GM06990 (cell line): ENCODE results near the gene GLYATL1B.
"Not testable (repeated sequence)": the region's sequence is repeated elsewhere in the genome, so short reads cannot be mapped to it uniquely, and the experiment has no call there.

Experiments used
- DNase-seq: peaks from one replicate; pipeline ENCODE4 v3.0.0-alpha.2; 2011; ENCODE audit not compliant: insufficient read length; ENCODE audit errors: extremely low read depth
- H3K27me3 ChIP-seq: replicated peaks from 2 replicates; pipeline ENCODE4 v1.6.0; 2011; ENCODE audit warnings: low read length; ENCODE audit not compliant: control insufficient read depth, insufficient read depth
- H3K36me3 ChIP-seq: 2 replicates; pipeline ENCODE4 v1.5.1; 2011; ENCODE audit warnings: low read length; ENCODE audit not compliant: control insufficient read depth, insufficient read depth
- H3K4me3 ChIP-seq: replicated peaks from 2 replicates; pipeline ENCODE4 v1.5.1; 2011; ENCODE audit warnings: low read depth, mild to moderate bottlenecking, control low read depth, low read length
- CTCF ChIP-seq: IDR thresholded peaks from 2 replicates; pipeline ENCODE4 v1.5.1; 2011; ENCODE audit warnings: low read length, control low read depth, mild to moderate bottlenecking, inconsistent platforms; ENCODE audit not compliant: insufficient read depth, poor library complexity, severe bottlenecking

GLYATL1B gene

DNA sequence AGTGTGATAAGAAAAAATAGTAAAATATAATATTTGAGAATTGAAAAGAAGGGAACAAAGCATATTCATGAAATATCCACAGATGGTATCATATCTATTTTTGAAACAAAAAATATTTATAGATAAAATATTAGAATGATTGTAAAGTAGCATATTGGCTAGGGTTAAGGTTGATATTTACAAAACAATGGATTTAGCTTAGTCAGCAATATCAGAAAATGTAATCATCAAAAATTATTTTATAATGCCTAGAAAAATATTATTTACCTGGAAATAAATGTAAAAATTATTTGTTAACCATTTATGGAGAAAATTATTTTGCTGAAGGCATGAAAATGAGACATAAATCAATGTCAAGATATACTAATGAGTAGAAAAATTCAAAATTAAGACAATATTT lies 33.7 kb downstream of the GLYATL1B start:
- no peak for DNase-seq
- no peak for TF ChIP-seq CTCF
- Histone ChIP-seq H3K36me3 (peaks cover 8% of the 10 kb centered on the region), H3K27me3 (no peaks in the 10 kb centered on the region), H3K4me3 (no peak overlapping the region)

- TF ChIP-seq CTCF: peak; percentile 99
- Histone ChIP-seq H3K36me3 (no peaks in the 10 kb centered on the region; the same call in 1 of the 2 replicates), H3K27me3 (no peaks in the 10 kb centered on the region), H3K4me3 (no peak overlapping the region)
- peak; percentile 83 for DNase-seq
Observed at GRCh38 chr11:59135648-59136461, 49.7 kb downstream of the GLYATL1B start.

GRCh38 chr11:59136551-59136950 lies 50.4 kb downstream of the GLYATL1B start:
- H3K27me3 ChIP-seq, DNase-seq, H3K4me3 ChIP-seq, H3K36me3 ChIP-seq: not testable (repeated sequence)

DNA sequence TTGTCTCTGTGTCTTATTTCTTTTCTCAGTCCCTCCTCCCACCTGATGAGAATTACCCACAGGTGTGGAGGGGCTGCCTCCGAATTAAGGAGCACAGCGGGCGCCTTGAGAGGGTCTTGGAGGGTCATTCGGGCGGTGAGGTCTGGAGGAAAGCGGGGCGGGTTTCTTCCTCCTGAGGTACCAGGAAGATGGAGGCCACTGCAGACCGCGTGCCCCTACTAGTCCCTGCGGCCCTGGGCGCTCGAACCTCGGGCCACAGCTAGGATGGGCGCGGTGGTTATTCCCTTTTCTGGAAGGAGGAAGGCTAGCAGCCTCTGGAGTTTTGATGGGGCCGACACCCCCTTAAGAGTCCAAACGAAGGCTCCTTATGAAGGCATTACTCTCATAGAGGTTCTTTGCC lies 51.1 kb downstream of the GLYATL1B start:
- no peaks in the 10 kb centered on the region for H3K27me3 ChIP-seq
- no peak overlapping the region for H3K4me3 ChIP-seq
- no peaks in the 10 kb centered on the region for H3K36me3 ChIP-seq
- no peak for TF ChIP-seq CTCF
- DNase-seq: no peak

DNA sequence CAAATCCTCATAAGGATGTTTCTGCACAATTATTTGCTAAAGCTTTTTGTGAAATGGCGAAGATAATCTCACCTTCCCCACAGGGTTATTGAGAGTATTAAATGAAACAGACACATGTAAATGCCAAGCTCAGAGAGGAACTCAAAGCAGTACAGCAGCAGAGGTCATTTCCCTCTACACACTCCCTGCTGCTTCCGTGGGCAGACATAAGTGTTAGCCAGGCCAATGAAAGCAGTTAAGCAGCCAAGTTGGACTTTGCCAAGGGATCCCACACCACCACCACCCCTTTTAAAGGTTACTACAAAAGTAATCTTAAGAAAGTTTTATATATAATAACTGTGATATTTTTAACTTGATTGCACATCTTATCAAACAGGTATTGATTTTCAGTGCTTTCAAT lies 52.5 kb downstream of the GLYATL1B start:
- DNase-seq: no peak
- H3K4me3 ChIP-seq: no peak overlapping the region
- no peaks in the 10 kb centered on the region for H3K36me3 ChIP-seq
- no peaks in the 10 kb centered on the region for H3K27me3 ChIP-seq
- TF ChIP-seq CTCF: no peak

- TF ChIP-seq CTCF: no peak
- no peak overlapping the region for H3K4me3 ChIP-seq
- no peaks in the 10 kb centered on the region for H3K27me3 ChIP-seq
- DNase-seq: no peak
- H3K36me3 ChIP-seq: no peaks in the 10 kb centered on the region
Observed at GRCh38 chr11:59141191-59141590, 55.1 kb downstream of the GLYATL1B start.
